ENCODE results near the gene ENOX2.
"Not testable (repeated sequence)": the region's sequence is repeated elsewhere in the genome, so short reads cannot be mapped to it uniquely, and the experiment has no call there.

Gene ENOX2

GRCh38 chrX:130902783-130903613 lies at the start of gene ENOX2:
TSS of gene ENOX2 (minus strand) at chrX:130903209. CDS start at chrX:130703216, 199,993 bp downstream.
- peak; percentile 91 for DNase-seq (ENCODE audit: low spot score)

- no peak for DNase-seq (ENCODE audit: low spot score)
Observed at GRCh38 chrX:130952266-130953043, 49.4 kb upstream of the ENOX2 start.

- DNase-seq (ENCODE audit: low spot score), result no peak
Observed at GRCh38 chrX:130944230-130944629, 41.2 kb upstream of the ENOX2 start.

GRCh38 chrX:130937101-130937500 lies 34.1 kb upstream of the ENOX2 start:
- DNase-seq (ENCODE audit: low spot score), result no peak

- DNase-seq (ENCODE audit: low spot score), result no peak
Observed at GRCh38 chrX:130933358-130933757, 30.3 kb upstream of the ENOX2 start.

- DNase-seq (ENCODE audit: low spot score), result not testable (repeated sequence)
Observed at GRCh38 chrX:130920405-130920804, 17.4 kb upstream of the ENOX2 start.

GRCh38 chrX:130919676-130920075 lies 16.7 kb upstream of the ENOX2 start:
- not testable (repeated sequence) for DNase-seq (ENCODE audit: low spot score)

GRCh38 chrX:130918498-130918897 lies 15.5 kb upstream of the ENOX2 start:
- DNase-seq (ENCODE audit: low spot score), result not testable (repeated sequence)

- peak; percentile 54 for DNase-seq (ENCODE audit: low spot score)
Observed at GRCh38 chrX:130916636-130917422, 13.8 kb upstream of the ENOX2 start.

GRCh38 chrX:130915302-130915701 lies 12.3 kb upstream of the ENOX2 start:
- DNase-seq (ENCODE audit: low spot score), result peak; percentile 10

GRCh38 chrX:130909469-130910136 lies 6.6 kb upstream of the ENOX2 start:
- DNase-seq (ENCODE audit: low spot score), result peak; percentile 2

GRCh38 chrX:130906776-130907175 lies 3.8 kb upstream of the ENOX2 start:
- no peak for DNase-seq (ENCODE audit: low spot score)

- no peak for DNase-seq (ENCODE audit: low spot score)
Observed at GRCh38 chrX:130902446-130902782, 595 bp downstream of the ENOX2 start.

GRCh38 chrX:130896802-130897501 lies 6.1 kb downstream of the ENOX2 start:
- DNase-seq (ENCODE audit: low spot score), result no peak

GRCh38 chrX:130896026-130896425 lies 7.0 kb downstream of the ENOX2 start:
- no peak for DNase-seq (ENCODE audit: low spot score)

GRCh38 chrX:130895299-130895698 lies 7.7 kb downstream of the ENOX2 start:
- no peak for DNase-seq (ENCODE audit: low spot score)

- DNase-seq (ENCODE audit: low spot score), result no peak
Observed at GRCh38 chrX:130893356-130894085, 9.5 kb downstream of the ENOX2 start.

GRCh38 chrX:130887376-130887775 lies 15.6 kb downstream of the ENOX2 start:
- DNase-seq (ENCODE audit: low spot score), result no peak

GRCh38 chrX:130885996-130886395 lies 17.0 kb downstream of the ENOX2 start:
- DNase-seq (ENCODE audit: low spot score), result no peak

- no peak for DNase-seq (ENCODE audit: low spot score)
Observed at GRCh38 chrX:130885508-130885907, 17.5 kb downstream of the ENOX2 start.

GRCh38 chrX:130884627-130885026 lies 18.4 kb downstream of the ENOX2 start:
- no peak for DNase-seq (ENCODE audit: low spot score)
